ENCODE data around the gene KCTD2.

DNA sequence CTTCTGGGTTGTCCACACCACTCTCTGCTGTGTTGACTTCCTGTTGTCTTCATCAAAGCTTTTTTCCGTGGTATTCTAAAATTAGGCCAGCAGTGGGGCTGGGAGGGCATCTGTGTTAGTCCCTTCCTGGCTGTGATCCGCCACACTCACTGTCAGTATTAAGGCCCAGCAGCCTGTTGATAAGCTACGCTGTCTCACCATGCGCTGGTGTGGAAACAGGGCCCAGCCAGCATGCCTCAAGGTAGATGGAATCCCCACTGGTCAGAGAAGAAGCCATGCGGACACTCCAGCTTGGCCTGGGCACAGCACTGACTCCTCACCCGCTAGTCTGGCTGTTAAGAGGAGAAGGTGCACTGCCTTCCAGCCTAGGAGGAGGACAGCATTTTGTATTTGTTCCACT, 48.2 kb upstream of the KCTD2 start:
- TF ChIP-seq, protein P1, sequence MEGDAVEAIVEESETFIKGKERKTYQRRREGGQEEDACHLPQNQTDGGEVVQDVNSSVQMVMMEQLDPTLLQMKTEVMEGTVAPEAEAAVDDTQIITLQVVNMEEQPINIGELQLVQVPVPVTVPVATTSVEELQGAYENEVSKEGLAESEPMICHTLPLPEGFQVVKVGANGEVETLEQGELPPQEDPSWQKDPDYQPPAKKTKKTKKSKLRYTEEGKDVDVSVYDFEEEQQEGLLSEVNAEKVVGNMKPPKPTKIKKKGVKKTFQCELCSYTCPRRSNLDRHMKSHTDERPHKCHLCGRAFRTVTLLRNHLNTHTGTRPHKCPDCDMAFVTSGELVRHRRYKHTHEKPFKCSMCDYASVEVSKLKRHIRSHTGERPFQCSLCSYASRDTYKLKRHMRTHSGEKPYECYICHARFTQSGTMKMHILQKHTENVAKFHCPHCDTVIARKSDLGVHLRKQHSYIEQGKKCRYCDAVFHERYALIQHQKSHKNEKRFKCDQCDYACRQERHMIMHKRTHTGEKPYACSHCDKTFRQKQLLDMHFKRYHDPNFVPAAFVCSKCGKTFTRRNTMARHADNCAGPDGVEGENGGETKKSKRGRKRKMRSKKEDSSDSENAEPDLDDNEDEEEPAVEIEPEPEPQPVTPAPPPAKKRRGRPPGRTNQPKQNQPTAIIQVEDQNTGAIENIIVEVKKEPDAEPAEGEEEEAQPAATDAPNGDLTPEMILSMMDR (conservative IDR thresholded peaks at IDR 0.05; ENCODE audit: low read length): no peak
- no peak for TF ChIP-seq EZH2phosphoT487 (IDR thresholded peaks at IDR 0.05; ENCODE audit: borderline replicate concordance)

Data from Loucy (cell line).